Naive thymus-derived CD4-positive, alpha-beta T cell (primary cell): ENCODE data around the gene CCDC170. TPM values are rescaled to one million over a fixed set of nuclear protein-coding genes. Genes with fewer than 3 reads are reported as not detected.

Experiments
- ATAC-seq: fragments of 150-1000 bp; cut with Tn5 transposase; 2 replicates; pipeline ENCODE4 v1.10.0; 2021; ENCODE audit warnings: mild to moderate bottlenecking, moderate library complexity
- CTCF ChIA-PET: fragments of 350-600 bp; sonication (Branson Sonifier 250); formaldehyde crosslinking; loops from one replicate; lab custom pipeline; 2021; ENCODE audit warnings: antibody characterized with exemption; lab: Charles Lee
- POLR2A ChIA-PET: fragments of 350-600 bp; sonication (Branson Sonifier 250); formaldehyde crosslinking; loops from one replicate; lab custom pipeline; 2021; ENCODE audit warnings: antibody characterized with exemption, inconsistent platforms; lab: Charles Lee
- DNase-seq, 9 donors: peaks; one replicate each; pipeline versions ENCODE4 v3.0.0 to v3.0.0-alpha.2; 2020 to 2022; ENCODE audit warnings: mixed read lengths in 1 of 9
- H3K27ac ChIP-seq: one replicate; pipeline ENCODE4 v1.7.0; 2013; ENCODE audit warnings: mild to moderate bottlenecking, low read depth, low read length, moderate library complexity
- H3K27me3 ChIP-seq, 2 donors: one replicate each; pipeline ENCODE4 v1.7.0; 2013; ENCODE audit warnings: low read length in 2 of 2, mild to moderate bottlenecking in 2 of 2, moderate library complexity in 2 of 2; ENCODE audit not compliant: control insufficient read depth in 2 of 2, insufficient read depth in 2 of 2
- H3K36me3 ChIP-seq, 3 experiments: 1 replicate in 2 of 3; 2 replicates in 1 of 3; pipeline ENCODE4 v1.7.0; 2013; ENCODE audit warnings: low read length in 3 of 3, mild to moderate bottlenecking in 3 of 3, moderate library complexity in 1 of 3; ENCODE audit not compliant: insufficient read depth in 3 of 3, control insufficient read depth in 2 of 3
- H3K4me1 ChIP-seq, 2 donors: one replicate each; pipeline ENCODE4 v1.7.0; 2013; ENCODE audit warnings: low read length in 2 of 2, mild to moderate bottlenecking in 2 of 2, moderate library complexity in 1 of 2; ENCODE audit not compliant: control insufficient read depth in 2 of 2, insufficient read depth in 2 of 2
- H3K4me3 ChIP-seq: 2 replicates; pipeline ENCODE4 v1.7.0; 2013; ENCODE audit warnings: mild to moderate bottlenecking, low read length
- H3K9me3 ChIP-seq, 3 experiments: 1 replicate in 2 of 3; 2 replicates in 1 of 3; pipeline ENCODE4 v1.7.0; 2013; ENCODE audit warnings: low read length in 3 of 3; ENCODE audit not compliant: control insufficient read depth in 2 of 3
- H3K27ac Mint-ChIP-seq, 9 donors: one replicate each; pipeline ENCODE4 v1.8.0; 2020 to 2022; ENCODE audit warnings: mixed read lengths in 9 of 9, mild to moderate bottlenecking in 8 of 9, moderate library complexity in 5 of 9, inconsistent platforms in 2 of 9
- H3K27me3 Mint-ChIP-seq, 5 donors: one replicate each; pipeline ENCODE4 v1.8.0; 2021 to 2022; ENCODE audit warnings: mixed read lengths in 5 of 5, mild to moderate bottlenecking in 1 of 5
- H3K36me3 Mint-ChIP-seq, 5 donors: one replicate each; pipeline ENCODE4 v1.8.0; 2020 to 2022; ENCODE audit warnings: mixed read lengths in 5 of 5, mild to moderate bottlenecking in 3 of 5, inconsistent platforms in 1 of 5
- H3K4me1 Mint-ChIP-seq, 7 donors: one replicate each; pipeline ENCODE4 v1.8.0; 2020 to 2022; ENCODE audit warnings: mixed read lengths in 7 of 7, mild to moderate bottlenecking in 3 of 7, inconsistent platforms in 1 of 7
- H3K4me3 Mint-ChIP-seq, 10 donors: one replicate each; pipeline ENCODE4 v1.8.0; 2020 to 2022; ENCODE audit warnings: mild to moderate bottlenecking in 10 of 10, mixed read lengths in 10 of 10, moderate library complexity in 6 of 10, inconsistent platforms in 2 of 10
- H3K9me3 Mint-ChIP-seq, 11 donors: one replicate each; pipeline ENCODE4 v1.8.0; 2020 to 2022; ENCODE audit warnings: mixed read lengths in 11 of 11, mild to moderate bottlenecking in 4 of 11, inconsistent platforms in 1 of 11, moderate library complexity in 1 of 11
- intact Hi-C, 2 donors: fragments of 100-400 bp; cut with micrococcal nuclease; formaldehyde crosslinking; loops; one replicate each; pipeline ENCODE4 v1.15.1; 2023
- polyA plus RNA-seq, 2 donors: library from polyadenylated mRNA; unstranded; fragments of 300-500 nt; fragmentation: Illumina TruSeq; gene quantifications; one replicate each; pipeline ENCODE4 v1.2.3, GENCODE V29; 2021
- total RNA-seq, 6 experiments: library from RNA in 5 of 6; stranded (reverse) in 5 of 6; gene quantifications; 1 replicate in 5 of 6; 2 replicates in 1 of 6; pipeline ENCODE4 v1.2.3 and lab custom pipeline; 2021 to 2026

The CCDC170 gene
- total and polyA plus RNA-seq, 7 experiments from 2014 or later: 0.56 TPM; not detected in 5

DNA sequence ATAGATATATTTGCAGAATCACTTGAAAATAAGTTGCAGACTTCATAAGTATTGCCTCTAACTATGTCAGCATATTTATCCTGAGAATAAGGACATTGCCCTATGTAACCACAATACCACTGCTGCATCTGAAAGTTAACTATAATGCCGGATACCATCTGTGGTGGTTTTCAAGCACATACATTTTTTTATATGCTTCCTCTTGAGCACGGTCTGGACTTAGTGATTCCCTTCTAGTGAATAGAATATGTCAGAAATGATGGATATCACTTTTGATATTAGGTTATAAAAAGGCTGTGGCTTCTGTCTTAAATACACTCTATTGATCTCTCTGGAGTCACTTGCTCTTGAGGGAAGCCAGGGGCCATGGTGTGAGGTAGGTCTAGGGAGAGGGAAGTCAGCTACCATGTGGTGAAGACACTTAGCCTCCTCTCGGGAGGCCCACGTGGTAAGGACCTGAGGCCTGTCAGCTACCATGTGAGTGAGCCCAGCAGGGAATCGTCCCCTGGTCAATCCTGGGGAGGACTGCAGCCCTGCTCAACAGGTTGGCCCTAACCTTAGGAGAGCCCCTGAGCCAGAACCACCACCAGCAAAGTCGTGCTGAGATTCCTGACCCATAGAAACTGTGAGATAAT, 57.5 kb downstream of the CCDC170 start:
- H3K27ac ChIP-seq: no peak overlapping the region
- no peaks in the 10 kb centered on the region for H3K27me3 ChIP-seq
- H3K9me3 ChIP-seq: no peaks in the 10 kb centered on the region
- no peak for DNase-seq
- peaks cover 0 to 20% (median 4%) of the 10 kb centered on the region in 11 donors for H3K9me3 Mint-ChIP-seq
- CTCF ChIA-PET: no interaction called here
- H3K27me3 Mint-ChIP-seq: peaks cover 0 to 13% (median 7%) of the 10 kb centered on the region in 5 donors
- no peaks in the 10 kb centered on the region for H3K36me3 ChIP-seq
- ATAC-seq: no peak
- intact Hi-C loops: no loop called here
- no peak overlapping the region for H3K4me3 Mint-ChIP-seq
- peaks cover 0 to 3% (median 0%) of the 10 kb centered on the region in 7 donors for H3K4me1 Mint-ChIP-seq
- no peaks in the 10 kb centered on the region for H3K4me1 ChIP-seq
- H3K36me3 Mint-ChIP-seq: peaks cover 0 to 5% (median 0%) of the 10 kb centered on the region in 5 donors
- POLR2A ChIA-PET: no interaction called here
- no peak overlapping the region for H3K27ac Mint-ChIP-seq
- H3K4me3 ChIP-seq: no peak overlapping the region

DNA sequence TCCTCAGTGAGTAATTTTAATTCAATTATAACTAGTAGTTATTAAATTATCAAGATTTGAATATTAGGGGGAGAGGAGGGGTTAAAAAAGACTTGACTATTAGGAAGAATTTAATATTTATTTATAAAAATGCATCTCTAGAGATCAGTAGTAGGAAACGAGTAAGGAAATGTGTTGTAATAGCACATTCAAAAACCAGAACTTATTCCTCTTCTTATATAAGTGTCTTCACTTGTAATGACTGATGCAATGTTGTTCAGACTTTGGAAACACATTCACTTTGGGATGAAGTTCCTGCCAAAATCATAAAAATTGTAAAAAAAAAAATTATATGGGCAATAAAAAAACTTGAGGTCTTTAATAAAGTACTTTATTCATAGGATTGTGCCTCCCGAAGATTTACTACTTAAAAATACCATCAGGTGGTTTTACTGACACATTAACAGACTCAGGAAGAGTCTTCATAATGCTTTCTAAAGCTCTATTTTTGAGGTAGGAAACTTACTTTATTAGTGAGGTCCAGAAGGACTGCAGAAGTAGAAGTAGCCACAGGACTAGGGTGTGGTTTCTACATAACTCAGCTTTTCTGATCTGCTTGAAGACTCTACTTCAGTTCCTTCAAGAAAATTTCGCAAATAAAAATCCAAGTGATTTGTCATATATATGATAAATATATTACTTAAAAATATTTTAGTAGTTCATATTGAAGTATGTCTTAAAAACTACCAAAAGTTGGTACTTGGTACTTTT, 59.8 kb downstream of the CCDC170 start:
- CTCF ChIA-PET: no interaction called here
- H3K36me3 Mint-ChIP-seq: peaks cover 0 to 5% (median 0%) of the 10 kb centered on the region in 5 donors
- no peaks in the 10 kb centered on the region for H3K27me3 Mint-ChIP-seq
- Histone ChIP-seq H3K27ac (no peak overlapping the region), H3K36me3 (no peaks in the 10 kb centered on the region), H3K4me3 (no peak overlapping the region), H3K9me3 (no peaks in the 10 kb centered on the region), H3K4me1 (no peaks in the 10 kb centered on the region), H3K27me3 (no peaks in the 10 kb centered on the region)
- no peak overlapping the region for H3K27ac Mint-ChIP-seq
- no peak overlapping the region for H3K4me3 Mint-ChIP-seq
- POLR2A ChIA-PET: no interaction called here
- peaks cover 0 to 3% (median 0%) of the 10 kb centered on the region in 7 donors for H3K4me1 Mint-ChIP-seq
- ATAC-seq (no peak), DNase-seq (no peak)
- H3K9me3 Mint-ChIP-seq: peaks cover 0 to 33% (median 4%) of the 10 kb centered on the region in 11 donors
- intact Hi-C loops: no loop called here

DNA sequence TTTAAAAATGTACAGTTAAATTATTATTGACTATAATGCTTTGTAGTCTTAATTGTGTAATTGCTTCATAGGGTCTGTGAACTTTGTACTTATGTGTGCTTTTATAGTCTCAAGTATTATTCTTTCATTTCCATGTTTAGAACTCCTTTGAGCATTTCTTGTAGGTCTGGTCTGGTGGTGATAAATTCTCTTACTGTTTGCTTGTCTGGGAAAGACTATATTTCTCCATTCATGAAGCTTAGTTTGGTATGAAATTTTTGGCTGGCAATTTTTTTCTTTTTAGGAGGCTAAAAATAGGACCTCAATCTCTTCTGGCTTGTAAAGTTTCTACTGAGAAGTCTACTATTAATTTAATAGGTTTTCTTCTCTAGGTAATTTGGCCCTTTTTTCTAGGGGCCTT, 67.4 kb downstream of the CCDC170 start:
- Histone ChIP-seq H3K36me3 (no peaks in the 10 kb centered on the region), H3K9me3 (peaks cover 0 to 15% (median 0%) of the 10 kb centered on the region in 3 experiments), H3K27me3 (no peaks in the 10 kb centered on the region), H3K4me1 (no peaks in the 10 kb centered on the region), H3K27ac (no peak overlapping the region), H3K4me3 (no peak overlapping the region)
- CTCF ChIA-PET: no interaction called here
- DNase-seq (no peak), ATAC-seq (no peak)
- Mint-ChIP-seq H3K36me3 (peaks cover 0 to 20% (median 4%) of the 10 kb centered on the region in 5 donors), H3K27ac (no peak overlapping the region), H3K4me3 (no peak overlapping the region), H3K9me3 (peaks cover 10 to 76% (median 34%) of the 10 kb centered on the region in 11 donors), H3K27me3 (peaks cover 0 to 22% (median 3%) of the 10 kb centered on the region in 5 donors), H3K4me1 (no peaks in the 10 kb centered on the region)
- POLR2A ChIA-PET: no interaction called here
- intact Hi-C loops: no loop called here

DNA sequence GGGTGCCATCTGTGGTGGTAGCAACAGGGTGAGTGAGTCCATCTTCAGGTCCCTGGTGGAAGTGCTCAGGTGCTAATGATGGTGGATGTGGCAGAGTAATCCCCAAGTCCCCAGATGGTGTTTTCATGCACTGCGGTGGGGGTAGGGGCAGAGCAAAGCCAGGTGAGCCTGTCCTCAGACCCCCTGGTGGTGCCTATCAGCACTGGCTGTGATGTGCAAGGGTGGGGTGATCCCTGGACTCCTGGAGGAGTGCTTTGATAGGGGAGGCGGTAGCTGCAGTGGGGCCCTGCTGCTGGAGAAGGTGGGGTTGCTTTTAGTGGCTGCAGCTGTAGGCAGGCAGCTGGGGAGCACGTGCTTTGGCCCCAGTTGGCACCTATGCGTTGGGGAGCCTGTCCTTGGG, 70.8 kb downstream of the CCDC170 start:
- Mint-ChIP-seq H3K36me3 (peaks cover 0 to 19% (median 4%) of the 10 kb centered on the region in 5 donors), H3K27ac (no peak overlapping the region), H3K9me3 (peaks cover 10 to 59% (median 30%) of the 10 kb centered on the region in 11 donors), H3K4me3 (no peak overlapping the region), H3K4me1 (no peaks in the 10 kb centered on the region), H3K27me3 (peaks cover 0 to 30% (median 5%) of the 10 kb centered on the region in 5 donors)
- Histone ChIP-seq H3K4me1 (no peaks in the 10 kb centered on the region), H3K4me3 (no peak overlapping the region), H3K9me3 (peaks cover 0 to 15% (median 0%) of the 10 kb centered on the region in 3 experiments), H3K36me3 (no peaks in the 10 kb centered on the region), H3K27ac (no peak overlapping the region), H3K27me3 (no peaks in the 10 kb centered on the region)
- POLR2A ChIA-PET: no interaction called here
- intact Hi-C loops: no loop called here
- CTCF ChIA-PET: no interaction called here
- ATAC-seq (no peak), DNase-seq (no peak)

DNA sequence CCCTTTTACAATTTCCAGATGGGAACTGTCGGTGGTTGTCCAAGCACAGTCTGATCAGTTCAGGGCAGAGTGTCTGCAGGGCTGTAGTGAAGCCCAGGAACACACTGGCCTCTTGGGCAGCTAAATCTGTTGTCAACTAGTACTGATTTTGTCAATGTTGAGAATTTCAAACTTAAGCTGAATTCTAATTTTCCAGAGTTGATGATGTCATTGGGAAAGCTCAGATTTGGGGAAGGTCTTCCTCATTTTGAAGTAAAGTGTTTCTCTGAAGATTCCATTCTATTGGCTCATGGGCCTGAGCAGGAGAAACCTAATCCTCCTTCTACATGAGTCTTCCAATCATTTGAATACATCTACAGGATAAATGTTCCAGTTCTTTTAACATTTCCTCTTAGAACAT, 72.1 kb downstream of the CCDC170 start:
- no peaks in the 10 kb centered on the region for H3K27me3 ChIP-seq
- intact Hi-C loops: no loop called here
- H3K36me3 ChIP-seq: no peaks in the 10 kb centered on the region
- H3K27me3 Mint-ChIP-seq: peaks cover 0 to 26% (median 5%) of the 10 kb centered on the region in 5 donors
- H3K4me1 Mint-ChIP-seq: no peaks in the 10 kb centered on the region
- H3K36me3 Mint-ChIP-seq: peaks cover 0 to 14% (median 4%) of the 10 kb centered on the region in 5 donors
- CTCF ChIA-PET: no interaction called here
- H3K4me3 Mint-ChIP-seq: no peak overlapping the region
- no peak for DNase-seq
- peaks cover 10 to 46% (median 23%) of the 10 kb centered on the region in 11 donors for H3K9me3 Mint-ChIP-seq
- peaks cover 0 to 15% (median 0%) of the 10 kb centered on the region in 3 experiments for H3K9me3 ChIP-seq
- H3K27ac ChIP-seq: no peak overlapping the region
- no peaks in the 10 kb centered on the region for H3K4me1 ChIP-seq
- ATAC-seq: no peak
- POLR2A ChIA-PET: no interaction called here
- H3K4me3 ChIP-seq: no peak overlapping the region
- H3K27ac Mint-ChIP-seq: no peak overlapping the region

DNA sequence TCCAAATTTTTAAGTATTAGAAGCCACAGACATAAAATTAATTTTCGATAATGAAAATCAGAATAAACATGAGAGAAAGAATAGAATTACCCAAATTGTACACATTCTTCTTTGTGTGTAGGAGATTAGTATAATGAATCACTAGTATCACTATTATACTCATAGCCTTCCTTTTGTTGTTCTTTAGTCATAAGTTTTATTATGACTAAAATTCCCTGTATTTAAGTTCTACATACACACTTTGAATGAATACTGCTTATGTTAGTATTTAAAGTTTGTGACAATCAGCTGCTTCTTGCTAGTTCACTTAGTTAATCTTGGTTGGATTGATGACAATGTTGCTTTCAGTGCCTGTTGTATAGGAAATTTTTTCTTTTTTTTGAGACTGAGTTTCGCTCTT, 72.7 kb downstream of the CCDC170 start:
- ChIA-PET POLR2A (no interaction called here), CTCF (no interaction called here)
- Mint-ChIP-seq H3K27ac (no peak overlapping the region), H3K36me3 (peaks cover 0 to 14% (median 4%) of the 10 kb centered on the region in 5 donors), H3K4me3 (no peak overlapping the region), H3K9me3 (peaks cover 10 to 40% (median 20%) of the 10 kb centered on the region in 11 donors), H3K4me1 (no peaks in the 10 kb centered on the region), H3K27me3 (peaks cover 0 to 26% (median 5%) of the 10 kb centered on the region in 5 donors)
- Histone ChIP-seq H3K27ac (no peak overlapping the region), H3K9me3 (peaks cover 0 to 15% (median 0%) of the 10 kb centered on the region in 3 experiments), H3K36me3 (no peaks in the 10 kb centered on the region), H3K27me3 (no peaks in the 10 kb centered on the region), H3K4me1 (no peaks in the 10 kb centered on the region), H3K4me3 (no peak overlapping the region)
- DNase-seq (no peak), ATAC-seq (no peak)
- intact Hi-C loops: no loop called here
